Left kidney (tissue), 8 donors: ENCODE measurements around the gene ANO2. TPM values are rescaled to one million over a fixed set of nuclear protein-coding genes. Genes with fewer than 3 reads are reported as not detected.

Experiments used
- DNase-seq: peaks from one replicate; pipeline ENCODE4 v3.0.0-alpha.2; 2013
- long read RNA-seq, 8 donors: transcript quantifications; one replicate each; lab custom pipeline, GENCODE V29; 2026
- polyA plus RNA-seq: library from polyadenylated mRNA; unstranded; fragments of 120-200 nt; gene quantifications from one replicate; pipeline ENCODE4 v1.2.1, GENCODE V29; 2013; ENCODE audit not compliant: insufficient read length

Gene ANO2
- polyA plus RNA-seq: 4.9 TPM
- long read RNA-seq, donor 1: 0 reads
- long read RNA-seq, donor 2: 0 reads
- long read RNA-seq, donor 3: 0 reads
- long read RNA-seq, donor 4: 0 reads
- long read RNA-seq, donor 5: 0 reads
- long read RNA-seq, donor 6: 0 reads
- long read RNA-seq, donor 7: 0 reads
- long read RNA-seq, donor 8: 0 reads

DNA sequence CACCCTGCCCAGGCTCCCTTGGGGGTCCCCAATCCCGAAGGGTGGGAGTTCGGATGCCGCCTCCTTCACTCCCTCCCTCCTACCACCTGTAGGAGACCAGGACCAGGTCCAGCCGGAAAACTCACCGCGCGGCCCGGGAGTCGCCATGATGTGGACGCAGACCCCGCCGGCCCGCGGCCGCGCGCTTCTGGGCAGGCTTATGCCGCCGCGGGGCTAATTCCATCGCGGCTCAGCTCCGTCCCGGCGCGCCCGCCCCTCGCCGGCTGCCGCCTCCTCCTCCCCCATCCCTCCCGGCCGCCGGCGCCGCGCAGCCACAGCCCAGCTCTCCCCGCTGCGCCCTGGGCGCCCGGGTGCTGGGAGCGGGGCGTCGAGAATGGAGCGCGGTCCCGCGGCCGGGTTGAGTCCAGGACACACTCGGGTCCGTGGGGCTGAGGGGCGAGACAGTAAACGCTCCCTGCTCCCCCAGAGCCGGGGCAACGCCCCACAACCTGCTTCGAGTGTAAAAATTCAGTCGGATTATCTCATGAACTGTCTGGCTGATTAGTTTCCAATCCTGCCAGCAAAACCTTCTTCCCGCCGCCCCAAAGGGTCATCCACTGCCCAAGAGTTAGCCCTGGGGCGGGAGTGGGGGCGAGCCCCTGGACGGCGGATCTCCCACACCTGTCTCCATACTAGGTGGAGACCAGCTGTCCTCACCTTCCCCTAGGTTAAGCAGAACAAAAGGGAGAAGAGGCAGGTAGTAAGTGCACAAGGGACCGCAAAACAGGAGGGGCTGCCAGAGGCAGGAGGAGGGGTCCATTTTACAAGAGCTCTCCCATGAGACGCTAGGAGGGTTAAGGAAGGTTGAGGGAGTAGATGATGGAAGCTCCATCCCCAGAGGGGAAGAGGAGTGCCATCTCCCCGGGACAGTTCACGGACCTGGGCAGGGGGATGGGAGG lies at the start of gene ANO2:
ANO2 (minus strand) TSS at position 189 of the 938 bp plus-strand sequence; CDS start at position 147, 42 bp downstream.
- DNase-seq: peak; percentile 63

DNA sequence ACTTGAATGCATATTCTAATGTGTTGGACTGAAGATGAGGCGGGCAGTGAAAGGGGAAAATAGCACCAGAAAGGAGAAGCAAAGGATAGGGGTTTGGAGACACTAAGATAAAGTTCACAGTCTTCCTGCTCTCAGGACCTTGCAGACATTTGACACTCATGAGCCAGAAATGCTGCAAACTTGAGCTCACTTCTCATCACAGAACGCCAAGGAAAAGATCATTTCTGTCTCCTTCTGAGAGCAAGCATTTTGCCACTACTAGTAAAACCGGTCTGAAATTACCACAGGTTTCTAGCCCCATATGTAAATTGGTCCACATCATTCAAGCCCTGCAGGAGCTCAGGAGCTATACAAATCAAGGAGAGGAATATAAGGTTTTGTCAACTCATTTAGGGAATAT lies 44.6 kb upstream of the ANO2 start:
- no peak for DNase-seq

DNA sequence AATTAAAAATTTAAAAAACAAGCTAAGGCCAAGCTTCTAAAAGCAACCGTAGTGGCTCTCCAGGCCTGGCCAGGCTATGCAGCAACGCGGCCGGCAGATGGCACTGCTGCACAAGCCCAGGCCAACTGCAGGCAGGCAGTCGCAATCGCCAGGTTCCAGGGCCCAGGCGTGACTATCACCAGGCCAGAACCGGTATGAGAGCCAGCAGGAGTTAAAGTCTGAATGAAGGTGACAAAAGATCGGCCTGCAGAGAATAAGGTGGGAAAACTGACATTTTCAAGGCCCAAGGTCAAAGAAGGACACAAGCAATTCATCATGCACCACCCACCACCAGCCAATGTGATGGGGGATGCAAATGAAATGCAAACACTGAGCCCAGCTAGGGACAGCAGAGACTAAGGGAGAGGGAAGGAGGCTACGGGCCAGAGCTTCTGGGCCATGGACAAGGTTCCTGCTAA lies 43.6 kb upstream of the ANO2 start:
- DNase-seq: peak; percentile 59

DNA sequence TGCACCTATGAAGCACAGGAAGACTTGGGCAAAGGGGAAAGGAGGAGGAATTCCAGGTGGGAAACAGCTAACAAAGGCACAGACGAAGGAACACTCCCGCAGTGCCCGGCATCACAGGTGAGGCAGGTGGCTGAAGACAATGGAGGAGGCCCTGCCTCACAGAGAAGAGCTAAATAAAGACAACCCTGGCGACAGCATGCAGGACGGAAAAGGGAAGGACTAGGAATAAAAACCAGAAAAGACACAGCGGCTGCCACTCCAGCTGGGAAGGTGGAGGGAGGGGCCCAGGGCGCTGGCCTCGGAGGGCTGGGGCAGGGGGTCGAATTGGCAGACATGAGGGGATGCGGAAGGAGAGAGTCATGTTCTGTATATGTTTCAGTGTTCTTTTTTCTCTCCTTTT lies 43.0 kb upstream of the ANO2 start:
- no peak for DNase-seq

DNA sequence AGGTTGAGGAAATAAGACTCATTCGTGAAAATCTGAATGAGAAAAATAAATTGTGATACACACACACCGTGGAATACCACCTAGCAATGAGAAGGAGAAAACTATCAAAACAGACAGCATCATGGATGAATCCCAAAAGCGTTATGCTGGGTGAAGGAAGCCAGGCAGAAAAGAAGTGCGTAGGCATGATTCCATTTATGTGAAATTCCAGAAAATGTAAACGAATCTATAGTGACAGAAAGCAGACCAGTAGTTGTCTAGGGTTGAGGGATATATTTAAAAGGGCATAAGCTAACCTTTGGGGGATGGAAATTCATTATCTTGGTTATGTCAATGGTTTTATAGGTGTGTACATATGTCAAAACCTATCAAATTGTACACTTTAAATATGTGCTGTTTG lies 42.5 kb upstream of the ANO2 start:
- no peak for DNase-seq

DNA sequence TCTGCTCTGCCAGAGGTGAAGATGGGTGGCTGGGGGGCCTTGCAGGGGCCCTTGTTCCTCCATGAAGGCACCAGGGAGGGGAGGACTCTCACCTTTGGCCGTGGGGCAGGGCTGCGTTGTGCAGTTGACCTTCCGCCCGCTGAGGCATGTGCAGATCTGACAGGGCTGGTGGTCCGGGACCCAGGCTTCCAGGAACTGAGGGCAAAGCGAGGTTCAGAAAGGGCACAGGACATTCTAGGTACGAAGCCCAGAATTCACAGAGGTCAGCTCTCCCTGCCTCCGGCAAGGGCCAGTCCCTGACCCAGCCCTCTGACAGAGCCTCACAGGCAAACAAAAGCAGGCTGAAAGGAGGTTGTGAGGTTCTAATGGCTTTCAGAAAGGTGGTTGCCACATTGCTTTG lies 40.4 kb upstream of the ANO2 start:
- DNase-seq: no peak

DNA sequence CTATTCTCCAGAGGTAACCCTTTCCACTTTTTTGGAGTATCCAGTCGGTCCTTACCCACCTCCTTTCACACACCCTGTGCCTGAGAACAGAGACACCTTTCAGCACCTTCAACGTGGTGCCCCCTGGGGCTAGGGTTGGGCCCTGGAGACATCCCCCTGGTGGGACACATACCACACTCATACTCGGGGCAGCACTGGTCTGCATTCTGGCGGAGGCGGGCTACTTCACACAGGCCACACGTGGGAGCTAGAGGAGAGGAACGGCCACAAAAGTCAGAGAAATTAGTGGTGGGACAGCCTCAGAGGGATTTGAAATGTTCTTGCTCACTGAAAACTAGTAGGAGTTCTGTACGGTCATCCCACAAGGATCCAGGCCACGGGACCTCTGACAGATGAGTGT lies 39.8 kb upstream of the ANO2 start:
- DNase-seq: no peak

DNA sequence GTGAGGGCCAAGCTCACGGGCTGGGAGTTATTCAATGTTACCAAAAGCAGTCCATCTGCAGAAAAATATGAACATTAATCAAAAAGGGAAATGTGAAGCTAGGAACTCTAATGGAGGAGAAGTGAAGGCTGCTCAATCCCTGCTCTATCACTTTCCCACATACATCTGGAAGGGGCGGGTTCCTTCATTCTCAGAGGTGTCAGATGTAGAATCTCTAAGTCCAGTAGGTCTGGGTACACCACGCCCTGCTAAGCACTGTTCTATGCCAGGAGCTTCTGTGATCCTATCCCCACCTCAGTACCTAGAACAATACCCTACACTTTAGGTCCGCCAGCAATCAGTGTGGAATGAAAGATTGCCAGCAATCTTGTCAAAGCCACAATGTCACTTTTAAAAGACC lies 37.0 kb upstream of the ANO2 start:
- no peak for DNase-seq

DNA sequence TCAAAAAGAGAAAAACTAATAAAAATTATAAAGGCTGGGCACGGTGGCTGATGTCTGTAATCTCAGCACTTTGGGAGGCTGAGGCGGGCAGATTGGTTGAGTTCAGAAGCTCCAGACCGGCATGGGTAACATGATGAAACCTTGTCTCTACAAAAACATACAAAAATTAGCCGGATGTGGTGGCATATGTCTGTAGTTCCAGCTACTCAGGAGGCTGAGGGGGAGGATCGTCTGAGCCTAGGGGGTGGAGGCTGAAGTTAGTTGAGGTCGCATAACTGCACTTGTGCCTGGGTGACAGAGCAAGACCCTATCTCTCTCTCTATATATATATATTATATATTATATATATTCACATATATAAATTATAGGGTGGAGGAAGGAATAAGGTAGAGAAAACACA lies 32.5 kb upstream of the ANO2 start:
- DNase-seq: no peak

DNA sequence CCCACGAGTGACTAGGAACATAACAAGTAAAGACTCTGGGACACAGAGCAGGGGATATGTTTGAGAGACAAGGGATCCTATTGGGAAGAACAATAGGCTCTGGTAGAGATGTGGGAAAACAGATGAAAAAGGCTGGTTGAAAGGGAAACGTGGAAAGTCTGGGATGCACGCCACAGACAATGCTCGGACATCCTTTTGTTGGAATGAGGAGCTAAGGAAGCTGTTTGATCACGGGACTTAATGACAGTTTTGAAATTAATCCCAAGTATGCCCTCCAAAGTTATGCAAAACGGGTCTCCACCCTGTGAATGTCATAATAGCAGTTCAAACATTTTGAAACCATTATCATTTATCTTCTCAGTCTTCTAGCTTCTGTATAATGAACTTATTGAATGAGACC lies 31.7 kb upstream of the ANO2 start:
- no peak for DNase-seq

DNA sequence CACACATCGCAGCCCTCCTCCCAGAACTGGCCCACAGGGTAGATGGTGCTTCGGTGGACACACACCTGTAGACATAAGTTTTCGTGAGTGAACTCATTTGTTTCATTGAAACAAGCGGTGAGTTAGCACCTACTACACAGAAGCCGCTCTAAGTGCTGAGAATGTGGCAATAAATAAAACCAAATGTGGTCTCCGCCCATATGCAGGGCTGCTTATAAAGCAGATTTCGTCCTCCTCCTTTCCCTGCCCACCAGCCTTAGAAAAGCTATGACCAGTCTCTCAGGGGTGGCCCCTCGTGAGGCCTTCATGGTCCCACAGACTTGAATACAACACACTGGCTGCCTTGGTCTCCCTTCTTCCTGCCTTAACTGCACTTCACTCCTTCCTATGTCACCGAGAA lies 31.1 kb upstream of the ANO2 start:
- no peak for DNase-seq

DNA sequence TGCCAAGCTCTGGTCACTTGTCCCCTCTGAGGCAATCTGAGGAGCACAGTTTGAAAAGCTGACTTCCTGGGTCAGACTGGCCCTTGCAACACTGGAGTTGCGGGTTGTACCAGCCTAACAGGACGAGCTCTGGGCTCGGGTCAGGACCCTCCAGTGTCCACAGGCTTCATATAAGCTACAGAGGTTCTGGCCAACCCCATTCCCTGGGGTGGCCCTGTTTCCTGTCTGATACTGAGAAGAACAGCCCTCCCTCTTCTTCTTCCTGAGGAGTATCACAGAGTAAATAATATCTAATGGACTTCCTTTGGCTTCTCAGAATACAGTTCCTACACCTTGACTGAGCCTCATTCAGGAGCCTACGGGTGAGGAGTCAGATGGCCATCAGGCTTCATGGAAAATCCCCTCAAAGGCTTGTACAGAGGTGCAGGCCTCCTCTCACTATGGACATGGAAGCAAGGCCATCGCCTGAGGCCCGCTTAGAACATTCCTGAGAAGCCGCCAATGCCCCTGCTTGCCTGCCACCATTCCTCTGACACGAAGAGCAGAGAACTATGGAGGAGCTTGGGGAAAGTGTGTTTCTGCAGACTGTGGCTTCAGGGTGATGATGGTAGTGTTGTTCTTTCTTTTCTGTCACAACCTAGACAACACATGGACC lies 28.5 kb upstream of the ANO2 start:
- DNase-seq: no peak

DNA sequence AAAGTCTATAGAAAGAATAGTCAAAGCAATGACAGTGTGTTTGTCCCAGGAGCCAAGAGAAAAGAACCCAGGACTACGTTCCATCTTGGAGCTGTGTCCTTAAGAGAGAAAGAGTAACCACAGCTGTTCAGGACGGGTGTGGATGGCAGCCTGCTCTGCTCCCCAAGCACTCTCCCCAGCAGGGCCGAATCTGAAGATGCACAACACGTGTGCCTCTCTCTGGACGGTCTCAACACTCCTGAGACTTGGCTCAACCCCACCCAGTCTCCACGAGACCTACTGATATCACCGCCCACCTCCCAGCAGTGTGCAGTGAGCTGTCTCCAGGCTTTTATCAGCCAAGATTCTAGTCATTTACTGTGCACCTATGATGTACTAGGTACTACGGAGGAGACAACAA lies 27.3 kb upstream of the ANO2 start:
- DNase-seq: no peak

DNA sequence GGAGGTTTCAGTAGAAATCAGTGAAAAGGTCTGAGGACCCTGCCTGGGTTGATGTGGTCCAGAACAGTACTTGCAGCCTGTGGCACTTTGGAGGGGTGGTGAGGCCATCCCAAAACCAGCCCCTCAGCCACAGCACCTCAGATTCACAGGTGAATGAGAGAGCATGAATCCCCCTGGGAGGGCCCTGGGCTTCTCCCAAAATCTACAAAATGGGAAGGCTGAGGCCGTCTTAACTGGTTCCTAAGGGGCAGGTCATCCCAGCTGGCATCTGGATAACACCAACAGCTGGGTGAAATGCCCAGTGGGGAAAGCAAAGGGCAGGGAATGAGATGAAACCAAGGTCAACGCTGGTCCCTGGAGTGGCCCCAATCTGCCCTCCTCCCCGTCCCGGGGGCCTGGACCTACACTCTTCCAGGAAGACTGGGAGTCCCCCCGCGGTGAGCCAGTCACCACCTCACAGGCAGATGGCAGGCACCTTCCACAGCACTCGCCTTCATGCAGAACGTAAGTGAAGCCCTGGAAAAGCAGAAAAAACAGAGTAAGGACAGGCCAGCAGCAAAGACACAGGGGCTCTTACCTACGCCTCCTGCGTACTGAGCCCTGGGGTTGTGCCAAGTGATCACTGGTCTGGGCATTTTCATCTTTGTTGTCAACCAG lies 26.3 kb upstream of the ANO2 start:
- no peak for DNase-seq

DNA sequence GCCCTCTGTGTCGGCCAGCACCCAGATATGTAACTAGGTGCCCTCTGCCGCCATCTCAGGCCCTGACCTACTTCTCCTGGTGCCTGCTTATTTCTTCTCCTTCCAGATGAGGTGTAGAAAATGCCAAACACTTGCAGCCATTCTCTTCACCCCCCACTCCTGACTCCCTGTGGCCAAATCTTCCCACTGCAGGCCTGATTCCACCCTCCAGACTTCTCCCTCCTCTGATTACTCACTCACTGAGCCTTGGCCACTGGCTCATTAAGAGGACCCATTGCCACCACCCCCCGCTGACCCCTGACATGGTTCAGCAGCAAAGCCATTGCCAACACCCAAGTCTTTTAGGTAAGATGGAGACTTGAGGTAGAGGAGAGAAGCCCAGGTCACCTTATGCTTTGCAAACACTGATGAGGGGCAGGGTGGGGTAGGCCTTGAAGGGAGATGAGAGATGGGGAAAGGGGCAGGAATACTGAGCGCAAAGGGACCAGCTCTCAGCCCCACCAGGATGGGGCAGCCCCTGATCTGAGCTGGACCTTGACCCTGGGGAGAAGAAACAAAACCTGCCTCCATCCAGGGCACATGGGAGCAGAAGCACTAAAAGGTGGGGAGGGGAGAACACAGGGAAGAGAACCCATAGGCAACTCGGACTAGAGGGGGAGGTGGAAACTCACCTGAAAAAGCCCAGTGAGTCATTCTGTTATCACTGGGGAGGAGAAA lies 25.1 kb upstream of the ANO2 start:
- no peak for DNase-seq

DNA sequence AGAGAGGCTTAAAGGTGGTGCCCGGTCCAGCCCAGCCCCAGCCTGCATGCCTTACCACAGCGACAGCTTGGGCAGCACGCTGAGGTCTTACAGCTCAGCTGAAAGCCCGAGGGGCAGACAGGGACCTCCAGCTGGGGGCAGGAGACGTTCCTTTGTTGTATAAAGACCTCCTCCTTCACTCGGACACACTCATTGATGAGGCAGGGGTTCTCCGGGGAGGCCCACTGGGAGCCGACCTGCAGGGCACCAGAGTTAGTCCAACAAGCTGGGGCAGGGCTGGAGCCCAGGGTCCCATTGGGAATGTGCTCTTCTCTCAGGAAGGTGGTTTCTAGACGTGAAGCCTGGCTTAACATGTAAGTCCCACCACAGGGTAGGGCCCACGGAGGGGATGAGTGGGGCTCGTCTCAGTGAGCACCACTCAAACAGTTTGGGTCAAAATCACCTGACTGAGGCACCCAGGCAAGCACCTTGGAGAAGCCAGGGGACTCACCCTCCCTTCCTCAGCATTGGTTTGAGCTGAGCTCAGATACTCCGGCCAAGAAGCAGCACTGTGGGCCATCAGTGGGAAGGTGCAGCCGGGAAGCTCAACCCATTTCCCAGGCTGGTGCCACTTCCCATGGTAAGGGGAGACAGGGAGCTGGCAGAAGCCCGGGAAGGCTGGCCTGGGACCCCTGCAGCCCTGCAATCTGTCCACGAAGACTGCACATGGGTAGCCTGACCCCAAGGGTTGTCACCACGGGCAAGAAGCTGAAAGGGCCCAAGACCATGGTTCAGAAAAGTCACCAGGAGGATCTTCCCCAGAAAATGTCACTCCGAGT lies 24.3 kb upstream of the ANO2 start:
- DNase-seq: no peak

DNA sequence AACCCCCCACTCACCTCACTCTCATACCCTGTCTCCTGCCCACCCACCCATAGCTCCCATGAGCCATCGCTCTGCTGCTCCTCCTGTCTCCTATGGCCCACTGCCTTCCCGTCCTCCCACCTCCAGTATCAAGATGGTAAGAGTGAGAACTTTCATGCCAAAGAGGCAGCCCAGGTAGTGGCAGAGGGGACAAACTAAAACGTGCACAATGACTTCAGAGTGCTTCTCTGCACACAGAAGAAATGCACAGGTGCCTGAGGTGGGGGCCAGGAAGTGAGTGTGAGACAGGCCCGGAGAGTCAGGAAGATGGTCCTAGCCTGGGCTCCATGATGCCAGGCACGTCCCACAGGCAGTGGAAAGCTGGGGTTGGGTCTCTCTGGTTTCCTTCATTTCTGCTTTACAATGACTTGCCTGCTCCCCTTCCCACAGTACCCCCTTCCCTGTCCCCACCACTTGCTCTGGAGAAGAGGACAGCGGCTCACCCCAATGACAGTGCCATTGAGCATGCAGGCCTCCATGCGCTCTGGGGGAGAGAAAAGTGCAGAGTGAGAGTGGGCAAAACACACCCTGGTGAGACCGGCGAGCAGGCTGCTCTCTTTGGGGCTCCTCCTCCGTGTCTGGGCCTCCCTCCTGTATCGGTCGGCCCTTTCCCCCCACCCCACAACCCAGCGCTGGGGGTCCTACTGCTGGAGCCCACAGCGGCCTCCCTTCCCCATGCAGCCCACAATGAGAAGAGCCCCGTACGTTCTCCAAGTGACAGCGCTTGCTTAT lies 22.8 kb upstream of the ANO2 start:
- DNase-seq: no peak

DNA sequence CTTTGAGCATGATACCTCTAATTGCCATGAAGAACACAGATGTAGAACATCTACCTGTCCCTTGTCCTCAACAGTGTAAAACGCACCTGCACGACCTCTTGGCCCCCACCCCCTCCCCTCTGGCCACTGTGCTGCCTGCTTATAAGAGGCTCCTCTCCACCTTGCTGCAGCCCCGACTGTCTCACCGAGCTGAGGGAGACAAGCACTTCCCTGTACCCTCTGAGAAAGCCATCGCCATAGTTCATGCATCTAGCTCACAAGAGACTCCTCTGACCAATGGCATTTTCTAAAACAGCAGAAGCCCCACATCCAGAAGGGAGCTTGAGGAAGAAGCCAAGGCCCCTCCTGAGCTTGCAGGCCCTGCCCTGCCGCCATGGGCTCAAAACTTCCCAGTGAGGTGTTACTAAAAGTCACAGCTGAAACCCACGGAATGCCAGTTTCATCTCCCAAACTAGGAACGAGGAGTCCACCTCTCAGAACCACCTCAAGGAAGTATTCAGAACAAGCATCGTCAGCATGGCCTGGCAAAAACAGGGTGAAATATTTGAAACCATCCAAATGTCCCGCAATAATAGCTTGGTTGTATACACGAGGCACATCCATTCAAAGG lies 21.5 kb upstream of the ANO2 start:
- DNase-seq: no peak

DNA sequence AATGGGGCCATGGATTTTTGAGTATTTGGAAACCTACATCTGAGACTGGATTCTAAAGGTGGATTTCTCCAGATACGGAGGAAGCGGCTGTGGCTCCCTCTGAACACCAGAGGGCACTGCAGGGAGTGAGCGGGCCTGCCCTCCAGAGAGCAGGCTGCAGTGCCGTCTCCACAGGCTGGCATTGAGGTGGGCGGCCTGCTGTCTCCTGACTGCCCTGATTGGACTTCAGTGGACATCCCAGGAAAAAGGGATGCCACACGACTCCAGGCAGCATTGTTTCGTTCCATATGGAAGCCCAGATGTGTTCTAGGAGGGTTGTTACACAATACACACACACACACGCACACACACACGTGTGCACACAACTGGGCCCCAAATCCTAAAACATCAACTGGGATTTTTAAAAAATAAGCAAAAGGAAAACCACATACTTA lies 20.9 kb upstream of the ANO2 start:
- DNase-seq: peak; percentile 54
